ENCODE measurements around the gene DCAF4L1. TPM values are rescaled to one million over a fixed set of nuclear protein-coding genes. Genes with fewer than 3 reads are reported as not detected.

The DCAF4L1 gene
- total and polyA plus RNA-seq, 5 donors from 2014 or later = 0.07 to 0.44 TPM; not detected in 3

DNA sequence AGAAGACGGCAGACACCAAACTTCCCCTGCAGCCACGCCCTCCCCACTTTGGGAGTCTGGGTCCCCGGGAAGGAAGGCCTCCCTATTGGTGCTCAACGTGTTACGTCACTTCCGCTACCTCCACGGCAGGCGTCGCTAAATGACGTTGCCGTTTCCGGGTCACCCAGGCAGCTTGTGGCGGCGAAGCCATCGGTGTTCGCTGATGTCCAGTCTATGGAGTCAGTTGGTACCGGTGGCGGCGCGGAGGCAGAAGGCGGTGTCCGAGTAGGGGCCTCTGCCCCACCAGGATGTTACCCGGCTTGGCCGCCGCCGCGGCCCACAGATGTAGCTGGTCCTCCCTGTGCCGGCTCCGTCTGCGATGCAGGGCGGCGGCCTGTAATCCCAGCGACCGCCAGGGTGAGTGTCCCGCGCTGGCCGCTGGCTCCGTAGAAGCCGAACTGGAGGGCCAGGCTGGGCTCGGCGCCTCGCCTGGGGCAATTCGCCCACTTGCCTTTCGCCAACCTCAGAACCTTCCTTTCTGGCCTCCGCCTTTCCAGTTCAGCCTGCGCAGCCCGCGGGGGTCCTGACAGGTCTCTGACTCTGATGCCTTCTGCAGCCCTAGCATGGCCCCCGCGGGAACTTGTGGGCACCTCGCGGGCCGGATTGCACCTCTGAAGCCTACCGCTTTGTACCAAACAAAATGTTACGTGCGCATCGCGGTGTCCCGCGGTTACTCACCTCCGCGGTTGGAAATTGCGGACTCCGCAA lies 9.0 kb downstream of the DCAF4L1 start, which contains the start of gene SLC30A9:
TSS of gene SLC30A9 (plus strand) at position 166 of the 747 bp plus-strand sequence. CDS start at position 288, 122 bp downstream.
- Mint-ChIP-seq H3K4me3 (peak within 1 kb of the TSS; percentile 94 to 99 (median 98)), H3K4me1 (peaks cover 14 to 39% (median 25%) of the 10 kb centered on the region in 4 donors), H3K9me3 (no peaks in the 10 kb centered on the region), H3K27ac (peak within 1 kb of the TSS; percentile 94 to 100 (median 99)), H3K27me3 (no peaks in the 10 kb centered on the region), H3K36me3 (peaks cover 3% of the 10 kb centered on the region)
- peaks cover 16% of the 10 kb centered on the region for H3K4me1 ChIP-seq (ENCODE audit: control insufficient read depth, insufficient read depth, low read length, poor library complexity, severe bottlenecking)
- H3K27me3 ChIP-seq (ENCODE audit: control insufficient read depth, insufficient read depth, low read length) = no peaks in the 10 kb centered on the region
- H3K4me3 ChIP-seq (ENCODE audit: low read depth, low read length) = peak within 1 kb of the TSS; percentile 93
- ATAC-seq (ENCODE audit: low read depth in 2 of 2) (peak; percentile 95 to 96), DNase-seq (peak; percentile 94 to 97 (median 94))
- no peaks in the 10 kb centered on the region for H3K36me3 ChIP-seq (ENCODE audit: control insufficient read depth, insufficient read depth, low read length)
- H3K9me3 ChIP-seq (ENCODE audit: control insufficient read depth in 2 of 2, low read length in 2 of 2) = no peaks in the 10 kb centered on the region
- peak within 1 kb of the TSS; percentile 82 for H3K27ac ChIP-seq (ENCODE audit: insufficient read depth, low read length, poor library complexity, severe bottlenecking)

DNA sequence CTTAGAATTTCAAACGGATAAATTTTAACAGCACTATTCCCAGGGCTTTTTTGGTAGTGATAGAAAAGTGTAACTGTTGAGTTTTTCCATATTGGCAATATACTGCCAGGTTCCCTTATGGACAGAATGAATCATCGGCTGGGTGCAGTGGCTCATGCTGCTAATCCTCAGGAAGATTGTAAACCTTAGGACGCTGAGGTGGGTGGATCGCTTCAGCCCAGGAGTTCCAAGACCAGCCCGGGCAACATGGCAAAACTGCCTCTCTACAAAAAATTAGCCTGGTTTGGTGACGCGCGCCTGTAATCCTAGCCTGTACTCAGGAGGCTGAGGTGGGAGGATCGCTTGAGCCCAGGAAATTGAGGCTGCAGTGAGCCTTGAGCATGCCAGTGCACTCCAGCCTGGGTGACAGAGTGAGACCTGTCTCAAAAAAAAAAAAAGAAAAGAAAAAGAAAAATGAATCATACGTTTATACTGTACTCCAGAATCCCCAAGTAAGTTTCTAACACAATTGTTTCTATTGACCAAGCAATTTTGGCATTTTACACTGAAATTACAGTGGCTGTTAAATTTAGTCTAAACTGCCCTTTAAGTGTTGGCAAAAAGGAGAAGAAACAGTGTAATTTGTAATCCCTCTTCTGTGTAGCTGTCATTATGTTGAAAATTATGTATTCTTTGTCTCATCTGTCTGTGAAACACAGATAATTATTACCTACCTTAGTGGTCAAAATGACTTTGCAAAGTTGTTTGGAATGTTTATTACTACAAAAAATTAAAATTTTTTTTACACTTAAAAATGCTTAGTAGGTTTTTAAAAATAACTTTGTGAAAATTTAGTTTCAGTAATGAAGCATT lies 10.6 kb downstream of the DCAF4L1 start:
- peaks cover 16% of the 10 kb centered on the region for H3K4me1 ChIP-seq (ENCODE audit: control insufficient read depth, insufficient read depth, low read length, poor library complexity, severe bottlenecking)
- H3K4me3 Mint-ChIP-seq = peak overlapping the region; percentile 94 to 99 (median 98)
- DNase-seq (no peak), ATAC-seq (ENCODE audit: low read depth in 2 of 2) (no peak)
- H3K27ac ChIP-seq (ENCODE audit: insufficient read depth, low read length, poor library complexity, severe bottlenecking) = no peak overlapping the region
- no peaks in the 10 kb centered on the region for H3K9me3 Mint-ChIP-seq
- peaks cover 3% of the 10 kb centered on the region for H3K36me3 Mint-ChIP-seq
- H3K27me3 ChIP-seq (ENCODE audit: control insufficient read depth, insufficient read depth, low read length) = no peaks in the 10 kb centered on the region
- no peaks in the 10 kb centered on the region for H3K36me3 ChIP-seq (ENCODE audit: control insufficient read depth, insufficient read depth, low read length)
- peaks cover 16 to 40% (median 30%) of the 10 kb centered on the region in 4 donors for H3K4me1 Mint-ChIP-seq
- H3K9me3 ChIP-seq (ENCODE audit: control insufficient read depth in 2 of 2, low read length in 2 of 2) = no peaks in the 10 kb centered on the region
- H3K27me3 Mint-ChIP-seq = no peaks in the 10 kb centered on the region
- H3K4me3 ChIP-seq (ENCODE audit: low read depth, low read length) = peak overlapping the region; percentile 93
- H3K27ac Mint-ChIP-seq = peak overlapping the region in 1 of 3 donors; percentile 99

DNA sequence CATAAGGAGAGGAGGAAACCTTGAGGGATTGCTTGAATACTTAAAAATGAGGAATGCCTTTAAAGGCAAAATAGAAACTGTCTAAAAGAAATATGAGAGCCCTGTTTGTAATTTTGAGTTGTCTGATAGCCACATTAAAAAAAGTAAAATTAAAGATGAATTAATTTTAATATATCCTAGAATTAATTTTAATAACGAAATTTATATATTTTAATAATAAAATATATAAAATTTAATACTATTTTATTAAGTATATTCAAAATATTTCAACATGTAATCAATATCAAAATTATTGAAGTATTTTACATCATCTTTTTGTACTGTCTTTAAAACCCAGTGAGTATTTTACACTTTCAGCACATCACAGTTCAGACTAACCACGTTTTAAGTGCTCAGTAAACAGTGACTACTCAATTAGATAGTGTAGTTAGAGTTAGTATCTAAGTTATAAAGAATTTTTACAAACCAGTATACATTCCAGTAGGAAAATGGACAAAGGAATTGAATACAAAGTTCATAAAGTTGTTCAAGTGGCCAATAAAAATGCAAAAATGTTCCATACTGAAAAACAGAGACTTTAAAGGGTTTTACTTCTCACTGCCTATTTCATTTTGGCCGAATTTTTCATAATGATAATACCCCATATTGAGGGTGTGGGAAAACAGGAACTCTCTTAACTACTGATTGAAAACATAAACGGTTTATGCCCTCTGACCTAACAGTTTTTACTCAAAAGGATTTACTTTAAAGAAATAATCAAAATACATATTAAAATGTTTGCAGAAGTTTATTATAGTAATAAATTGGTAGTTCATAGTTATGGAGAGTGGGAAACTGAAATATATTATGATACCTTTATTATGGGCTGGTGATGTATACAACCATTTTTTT lies 11.7 kb downstream of the DCAF4L1 start:
- Mint-ChIP-seq H3K4me1 (peaks cover 17 to 48% (median 37%) of the 10 kb centered on the region in 4 donors), H3K9me3 (no peaks in the 10 kb centered on the region), H3K4me3 (peak overlapping the region in 2 of 4 donors; percentile 84 to 86), H3K36me3 (peaks cover 7% of the 10 kb centered on the region), H3K27me3 (no peaks in the 10 kb centered on the region), H3K27ac (no peak overlapping the region)
- Histone ChIP-seq H3K4me3 (ENCODE audit: low read depth, low read length) (no peak overlapping the region), H3K4me1 (ENCODE audit: control insufficient read depth, insufficient read depth, low read length, poor library complexity, severe bottlenecking) (peaks cover 16% of the 10 kb centered on the region), H3K27me3 (ENCODE audit: control insufficient read depth, insufficient read depth, low read length) (no peaks in the 10 kb centered on the region), H3K27ac (ENCODE audit: insufficient read depth, low read length, poor library complexity, severe bottlenecking) (no peak overlapping the region), H3K9me3 (ENCODE audit: control insufficient read depth in 2 of 2, low read length in 2 of 2) (no peaks in the 10 kb centered on the region), H3K36me3 (ENCODE audit: control insufficient read depth, insufficient read depth, low read length) (no peaks in the 10 kb centered on the region)
- ATAC-seq (ENCODE audit: low read depth in 2 of 2) = no peak
- no peak for DNase-seq

DNA sequence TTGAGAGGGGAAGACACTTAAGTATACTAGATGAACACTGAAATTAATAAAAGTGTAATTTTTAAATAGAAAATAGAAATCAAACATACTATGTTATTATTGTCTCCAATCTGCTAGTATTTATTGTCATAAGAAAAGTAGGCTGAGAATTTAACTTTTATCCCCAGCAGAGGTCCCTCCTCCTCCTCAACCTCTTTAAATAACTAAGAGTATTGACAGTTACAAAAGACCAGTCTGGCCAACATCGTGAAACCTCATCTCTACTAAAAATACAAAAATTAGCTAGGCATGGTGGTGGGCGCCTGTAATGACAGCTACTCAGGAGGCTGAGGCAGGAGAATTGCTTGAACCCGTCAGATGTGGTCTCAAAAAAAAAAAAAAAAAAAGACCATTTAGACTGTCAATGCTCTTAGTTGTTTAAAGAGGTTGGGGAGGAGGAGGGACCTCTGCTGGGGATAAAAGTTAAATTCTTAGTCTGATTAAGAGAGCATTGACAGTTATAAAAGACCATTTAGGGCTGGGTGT lies 13.0 kb downstream of the DCAF4L1 start:
- Mint-ChIP-seq H3K36me3 (peaks cover 7% of the 10 kb centered on the region), H3K27ac (peak overlapping the region in 2 of 3 donors; percentile 0 to 69)
- no peak for DNase-seq

DNA sequence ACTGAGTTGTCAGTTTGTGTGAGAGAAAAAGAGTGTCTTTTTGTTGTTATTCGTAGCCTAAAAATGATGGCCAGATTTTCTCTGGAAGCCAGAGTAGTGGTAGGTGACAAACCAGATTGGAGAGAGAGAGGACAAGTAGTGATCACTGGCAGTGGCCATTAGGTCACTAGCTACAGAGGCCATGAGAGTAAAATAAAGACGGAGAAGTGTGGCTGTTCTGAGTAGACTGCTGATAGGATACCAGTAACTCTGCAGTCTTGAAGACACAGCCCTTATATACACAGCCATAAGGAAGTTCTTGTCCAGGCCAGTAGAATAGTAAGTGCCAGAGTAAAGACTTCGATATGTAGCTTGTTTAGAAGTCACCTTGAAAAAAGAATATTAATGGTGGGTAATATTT lies 16.5 kb downstream of the DCAF4L1 start:
- H3K27me3 ChIP-seq (ENCODE audit: control insufficient read depth, insufficient read depth, low read length) = no peaks in the 10 kb centered on the region
- H3K9me3 Mint-ChIP-seq = no peaks in the 10 kb centered on the region
- H3K4me1 ChIP-seq (ENCODE audit: control insufficient read depth, insufficient read depth, low read length, poor library complexity, severe bottlenecking) = no peaks in the 10 kb centered on the region
- ATAC-seq (ENCODE audit: low read depth in 2 of 2) (no peak), DNase-seq (no peak)
- no peaks in the 10 kb centered on the region for H3K9me3 ChIP-seq (ENCODE audit: control insufficient read depth in 2 of 2, low read length in 2 of 2)
- peaks cover 13% of the 10 kb centered on the region for H3K36me3 Mint-ChIP-seq
- H3K4me3 ChIP-seq (ENCODE audit: low read depth, low read length) = no peak overlapping the region
- H3K4me1 Mint-ChIP-seq = peaks cover 24 to 39% (median 36%) of the 10 kb centered on the region in 4 donors
- no peak overlapping the region for H3K27ac ChIP-seq (ENCODE audit: insufficient read depth, low read length, poor library complexity, severe bottlenecking)
- H3K27me3 Mint-ChIP-seq = no peaks in the 10 kb centered on the region
- H3K27ac Mint-ChIP-seq = no peak overlapping the region
- H3K36me3 ChIP-seq (ENCODE audit: control insufficient read depth, insufficient read depth, low read length) = no peaks in the 10 kb centered on the region
- peak overlapping the region in 1 of 4 donors; percentile 38 for H3K4me3 Mint-ChIP-seq

More for the DNA sequence above, 13.0 kb downstream of the DCAF4L1 start:
- Histone ChIP-seq H3K4me1 (ENCODE audit: control insufficient read depth, insufficient read depth, low read length, poor library complexity, severe bottlenecking) (peaks cover 16% of the 10 kb centered on the region), H3K36me3 (ENCODE audit: control insufficient read depth, insufficient read depth, low read length) (no peaks in the 10 kb centered on the region), H3K27me3 (ENCODE audit: control insufficient read depth, insufficient read depth, low read length) (no peaks in the 10 kb centered on the region), H3K4me3 (ENCODE audit: low read depth, low read length) (no peak overlapping the region), H3K9me3 (ENCODE audit: control insufficient read depth in 2 of 2, low read length in 2 of 2) (no peaks in the 10 kb centered on the region), H3K27ac (ENCODE audit: insufficient read depth, low read length, poor library complexity, severe bottlenecking) (no peak overlapping the region)
- H3K9me3 Mint-ChIP-seq = no peaks in the 10 kb centered on the region
- no peaks in the 10 kb centered on the region for H3K27me3 Mint-ChIP-seq
- H3K4me1 Mint-ChIP-seq = peaks cover 23 to 57% (median 36%) of the 10 kb centered on the region in 4 donors
- ATAC-seq (ENCODE audit: low read depth in 2 of 2) = no peak
- H3K4me3 Mint-ChIP-seq = peak overlapping the region in 1 of 4 donors; percentile 43

DNA sequence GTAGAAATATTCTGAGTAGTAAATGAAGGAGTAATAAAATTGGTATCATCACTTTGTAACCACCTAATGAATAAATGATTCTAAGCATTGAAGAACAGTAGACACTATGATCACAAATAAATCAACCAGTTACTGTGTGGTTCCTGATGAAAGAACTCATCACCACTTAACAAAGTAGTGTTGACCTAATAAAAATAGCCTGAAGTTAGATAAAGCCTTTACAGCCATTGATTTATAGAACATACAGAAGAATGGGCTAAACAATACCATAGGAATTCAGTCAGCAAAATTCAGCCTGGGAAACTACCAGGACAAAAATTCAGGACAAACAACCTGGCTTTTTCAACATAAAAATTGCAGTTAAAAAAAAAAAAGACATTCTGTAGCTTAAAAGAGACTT lies 17.8 kb downstream of the DCAF4L1 start:
- peaks cover 3% of the 10 kb centered on the region for H3K36me3 ChIP-seq (ENCODE audit: control insufficient read depth, insufficient read depth, low read length)
- no peaks in the 10 kb centered on the region for H3K9me3 ChIP-seq (ENCODE audit: control insufficient read depth in 2 of 2, low read length in 2 of 2)
- peaks cover 0 to 1% (median 0%) of the 10 kb centered on the region in 7 donors for H3K9me3 Mint-ChIP-seq
- no peak overlapping the region for H3K27ac Mint-ChIP-seq
- DNase-seq (no peak), ATAC-seq (ENCODE audit: low read depth in 2 of 2) (no peak)
- peaks cover 25% of the 10 kb centered on the region for H3K36me3 Mint-ChIP-seq
- no peaks in the 10 kb centered on the region for H3K27me3 Mint-ChIP-seq
- H3K27ac ChIP-seq (ENCODE audit: insufficient read depth, low read length, poor library complexity, severe bottlenecking) = no peak overlapping the region
- peaks cover 32 to 51% (median 46%) of the 10 kb centered on the region in 4 donors for H3K4me1 Mint-ChIP-seq
- H3K4me1 ChIP-seq (ENCODE audit: control insufficient read depth, insufficient read depth, low read length, poor library complexity, severe bottlenecking) = no peaks in the 10 kb centered on the region
- no peak overlapping the region for H3K4me3 ChIP-seq (ENCODE audit: low read depth, low read length)
- no peak overlapping the region for H3K4me3 Mint-ChIP-seq
- H3K27me3 ChIP-seq (ENCODE audit: control insufficient read depth, insufficient read depth, low read length) = no peaks in the 10 kb centered on the region
